Globus pallidus (tissue), 1 donor: ENCODE measurements around the gene LMNTD2.
"Not testable (repeated sequence)": the region's sequence is repeated elsewhere in the genome, so short reads cannot be mapped to it uniquely, and the experiment has no call there.

ENCODE experiments used
- DNase-seq: peaks from one replicate; pipeline ENCODE4 v3.0.0-alpha.2; 2015; ENCODE audit warnings: low spot score

LMNTD2 gene

DNA sequence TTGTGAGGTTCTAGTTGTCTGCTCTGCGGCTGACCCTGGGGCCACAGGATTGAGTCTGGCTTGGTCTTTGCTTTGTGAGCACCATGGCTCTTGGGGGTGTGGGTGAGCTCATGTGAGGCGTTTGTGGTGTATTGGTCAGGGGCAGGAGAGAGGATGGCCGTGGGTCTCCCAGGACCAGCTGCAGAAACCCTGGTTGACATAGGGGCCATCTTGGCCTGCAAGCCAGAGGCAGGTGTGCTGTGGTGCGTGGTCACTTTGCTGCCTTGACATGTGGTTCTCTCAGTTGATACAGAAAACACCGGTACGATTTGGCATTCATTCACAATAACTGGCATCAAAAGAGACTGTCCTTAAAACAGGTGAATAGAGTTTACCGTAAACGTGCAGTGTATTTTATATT lies 27.0 kb upstream of the LMNTD2 start:
- no peak for DNase-seq

- DNase-seq = no peak
Observed at GRCh38 chr11:586376-587316, 26.1 kb upstream of the LMNTD2 start.

DNA sequence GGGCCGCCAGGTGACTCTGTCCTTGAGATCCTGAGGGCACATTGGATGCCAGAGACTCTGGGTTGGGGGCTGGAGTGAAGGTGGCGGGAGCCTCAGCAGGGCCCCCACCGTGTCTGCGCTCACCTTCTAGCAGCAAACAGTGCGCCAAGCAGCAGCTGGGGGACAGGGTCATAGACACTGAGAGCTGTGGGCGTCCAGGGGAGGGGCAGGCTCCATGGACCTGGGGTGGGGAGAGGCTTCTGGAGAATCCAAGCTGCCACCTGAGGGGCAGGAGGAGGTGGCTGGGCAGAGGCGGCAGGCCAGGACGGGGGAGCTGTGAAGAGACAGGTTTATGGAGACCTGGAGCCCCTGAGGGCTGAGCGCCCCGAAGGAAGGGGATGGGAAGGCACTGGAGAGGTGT lies 23.7 kb upstream of the LMNTD2 start:
- DNase-seq = no peak

GRCh38 chr11:581752-582151 lies 21.2 kb upstream of the LMNTD2 start:
- no peak for DNase-seq

GRCh38 chr11:581342-581741 lies 20.8 kb upstream of the LMNTD2 start:
- DNase-seq = no peak

DNA sequence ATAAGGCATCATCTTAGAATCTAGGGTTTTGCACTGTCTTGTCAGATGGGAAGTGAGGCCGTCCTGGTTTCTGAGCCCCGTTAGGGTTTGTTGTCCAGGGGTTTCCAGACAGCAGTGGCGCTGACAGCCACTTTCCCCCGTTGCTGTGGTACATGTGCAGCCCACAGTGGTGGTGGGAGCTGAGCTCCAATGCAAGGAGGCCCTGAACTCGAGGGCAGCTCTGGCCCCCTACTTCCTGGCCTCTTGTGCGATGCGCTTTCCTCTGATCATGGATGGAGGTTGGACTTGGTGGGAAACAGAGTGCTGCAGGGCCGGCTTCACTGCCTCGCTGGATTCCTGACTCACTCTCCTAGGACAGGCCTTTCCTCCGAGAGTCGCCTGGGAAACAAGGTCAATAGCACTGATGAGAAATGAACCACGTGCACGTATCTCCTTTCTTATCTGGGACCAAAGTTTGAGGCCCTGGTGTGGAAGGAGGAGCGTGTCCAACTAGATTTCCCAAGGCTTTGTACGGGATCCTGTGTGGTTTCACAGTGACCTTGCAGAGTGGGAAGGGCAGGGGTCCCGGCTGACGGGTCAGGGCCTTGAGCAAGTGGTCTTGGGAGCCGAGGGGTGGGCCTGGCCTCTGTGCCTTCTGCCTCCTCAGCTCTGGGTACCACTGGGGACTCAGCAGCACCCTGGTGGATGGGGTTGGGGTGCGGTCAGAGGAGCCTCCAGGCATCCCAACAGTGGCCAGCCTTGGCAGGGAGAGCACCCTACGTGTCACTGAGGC lies 19.5 kb upstream of the LMNTD2 start:
- no peak for DNase-seq

DNA sequence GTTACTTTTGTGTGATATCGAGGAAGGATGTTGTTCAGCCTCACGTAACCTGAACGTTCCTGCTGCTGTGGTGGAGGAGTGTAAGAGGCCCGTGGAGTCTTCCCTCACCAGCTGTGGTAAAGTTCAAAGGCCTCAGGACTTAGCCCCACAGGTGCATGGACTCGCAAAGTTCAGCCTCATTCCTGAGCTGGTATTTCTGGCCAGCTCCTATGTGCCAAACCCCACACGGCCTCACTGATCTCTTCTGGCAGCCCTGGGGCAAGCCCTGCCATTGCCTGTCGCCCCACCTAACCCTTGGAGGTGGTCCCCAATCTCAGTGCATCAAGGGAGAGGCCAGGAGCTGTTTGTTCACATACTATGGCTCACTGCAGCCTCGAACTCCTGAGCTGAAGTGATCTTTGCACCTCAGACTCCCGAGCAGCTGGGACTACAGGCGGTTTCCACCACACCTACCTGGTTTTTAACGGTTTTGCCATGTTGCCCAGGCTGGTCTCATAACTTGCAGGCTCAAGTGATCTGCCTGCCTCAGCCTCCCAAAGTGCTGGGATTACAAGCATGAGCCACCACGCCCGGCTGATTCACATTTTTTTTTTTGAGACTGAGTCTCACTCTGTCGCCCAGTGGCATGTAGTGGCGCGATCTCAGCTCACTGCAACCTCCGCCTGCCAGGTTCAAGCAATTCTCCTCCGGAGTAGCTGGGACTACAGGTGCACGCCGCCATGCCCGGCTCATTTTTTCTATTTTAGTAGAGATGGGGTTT lies 17.9 kb upstream of the LMNTD2 start:
- DNase-seq = no peak

- no peak for DNase-seq
Observed at GRCh38 chr11:577611-577894, 17.0 kb upstream of the LMNTD2 start.

GRCh38 chr11:576811-577610 lies 16.5 kb upstream of the LMNTD2 start:
- no peak for DNase-seq

DNA sequence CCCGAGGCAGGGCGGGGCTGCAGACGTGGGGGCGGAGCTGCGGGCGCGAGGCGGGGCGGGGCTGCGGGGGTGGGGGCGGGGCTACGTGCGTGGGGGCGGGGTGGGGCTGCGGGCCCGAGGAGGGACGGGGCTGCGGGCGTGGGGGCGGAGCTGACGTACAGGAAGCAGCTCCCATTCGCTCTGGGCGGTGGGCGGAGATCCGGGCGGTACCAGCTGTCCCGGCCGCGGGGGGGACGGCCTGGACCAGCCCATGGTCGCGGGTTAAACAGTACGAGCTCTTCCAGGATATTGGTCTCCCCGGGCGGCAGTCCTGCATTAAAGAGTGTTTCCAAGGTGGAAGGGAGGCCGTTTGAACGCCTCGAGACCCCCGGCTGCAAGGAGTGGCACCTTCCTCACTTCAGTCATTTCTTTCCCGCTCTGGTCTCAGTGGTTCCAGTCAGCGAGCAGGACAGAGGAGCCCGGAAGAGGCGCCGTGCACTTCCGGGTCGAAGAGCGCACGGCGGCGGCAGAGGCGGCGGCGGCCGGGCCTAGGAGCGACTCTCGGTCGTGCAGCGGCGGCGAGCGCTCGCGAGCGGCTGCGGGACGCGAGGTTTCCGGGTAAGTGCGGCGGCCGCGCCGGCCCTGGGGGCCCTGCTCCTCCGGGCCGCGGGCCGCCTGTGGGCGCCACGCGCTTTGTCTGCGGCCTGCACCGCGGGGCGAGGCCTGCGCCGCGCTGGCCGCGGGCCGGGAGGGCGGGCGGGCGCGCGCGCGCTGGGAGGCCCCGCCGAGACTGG lies 15.6 kb upstream of the LMNTD2 start, which contains the start of gene PHRF1:
Gene PHRF1, plus strand, starts transcription at position 475 of the 773 bp plus-strand sequence. CDS start 5,043 bp downstream, outside the sequence.
- DNase-seq = peak; percentile 96

DNA sequence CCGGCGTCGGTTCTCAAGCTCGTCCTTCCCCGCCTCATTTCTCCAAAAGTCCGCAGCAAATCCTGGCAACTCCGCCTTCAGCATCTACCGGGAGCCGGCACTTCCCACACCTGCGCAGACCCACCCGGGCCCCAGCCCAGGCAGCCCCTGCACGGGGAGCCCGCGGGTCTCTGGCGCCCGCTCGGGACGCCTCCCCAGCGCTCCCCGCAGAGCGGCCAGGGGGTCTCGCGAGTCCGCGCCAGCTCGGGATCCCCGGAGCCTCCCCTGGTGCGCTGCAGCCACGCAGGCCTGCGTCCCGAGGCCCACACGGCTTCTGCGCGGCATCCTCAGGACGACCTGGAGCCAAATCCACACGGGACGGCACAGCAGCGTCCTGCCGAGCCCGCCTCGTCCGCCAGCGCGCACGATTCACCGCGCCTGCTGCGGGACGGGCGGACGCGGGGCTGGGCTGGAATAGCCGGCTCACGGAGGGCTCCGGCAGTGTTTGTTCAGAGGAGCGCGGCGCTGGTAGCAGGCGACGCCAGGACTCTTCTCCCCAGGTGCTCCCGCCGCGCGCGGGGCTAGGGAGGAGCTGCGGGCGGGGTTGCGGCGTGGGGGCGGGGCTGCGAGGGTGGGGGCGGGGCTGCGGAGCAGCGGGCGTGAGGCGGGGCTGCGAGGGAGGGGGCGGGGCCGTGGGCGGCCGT lies 14.9 kb upstream of the LMNTD2 start:
- no peak for DNase-seq

DNA sequence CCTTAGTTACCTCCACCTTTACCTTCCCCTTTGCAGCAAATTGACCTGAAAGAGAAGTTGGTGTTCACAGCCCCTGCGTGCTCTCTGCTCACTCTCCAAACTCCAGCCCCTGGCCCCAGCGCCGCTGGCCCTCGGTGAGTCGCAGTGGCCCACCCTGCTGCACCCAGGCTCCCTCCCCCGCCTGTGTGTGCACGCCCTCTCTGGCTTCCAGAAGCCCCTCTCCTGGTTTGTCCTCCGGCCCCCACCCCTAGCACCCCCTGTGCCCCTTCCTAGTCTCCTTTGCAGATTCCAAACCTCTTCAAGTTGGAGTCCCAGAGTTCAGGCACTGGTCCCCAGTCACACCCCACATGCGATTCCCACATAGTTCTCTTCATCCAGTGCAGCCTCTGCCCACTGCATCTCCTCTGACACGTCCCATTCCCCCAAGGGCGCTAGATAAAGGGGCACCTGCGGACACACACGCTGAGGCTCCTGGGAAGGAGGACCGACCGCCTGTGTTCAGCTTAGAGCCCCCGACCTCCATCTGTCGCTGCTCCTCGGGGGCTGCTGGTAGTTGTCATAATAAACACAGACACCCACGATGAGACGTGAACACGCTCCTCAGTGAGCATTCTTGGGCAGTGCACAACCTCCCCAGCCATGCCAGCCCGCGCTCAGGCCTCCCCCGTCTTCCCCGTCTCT lies 14.2 kb upstream of the LMNTD2 start:
- no peak for DNase-seq

DNA sequence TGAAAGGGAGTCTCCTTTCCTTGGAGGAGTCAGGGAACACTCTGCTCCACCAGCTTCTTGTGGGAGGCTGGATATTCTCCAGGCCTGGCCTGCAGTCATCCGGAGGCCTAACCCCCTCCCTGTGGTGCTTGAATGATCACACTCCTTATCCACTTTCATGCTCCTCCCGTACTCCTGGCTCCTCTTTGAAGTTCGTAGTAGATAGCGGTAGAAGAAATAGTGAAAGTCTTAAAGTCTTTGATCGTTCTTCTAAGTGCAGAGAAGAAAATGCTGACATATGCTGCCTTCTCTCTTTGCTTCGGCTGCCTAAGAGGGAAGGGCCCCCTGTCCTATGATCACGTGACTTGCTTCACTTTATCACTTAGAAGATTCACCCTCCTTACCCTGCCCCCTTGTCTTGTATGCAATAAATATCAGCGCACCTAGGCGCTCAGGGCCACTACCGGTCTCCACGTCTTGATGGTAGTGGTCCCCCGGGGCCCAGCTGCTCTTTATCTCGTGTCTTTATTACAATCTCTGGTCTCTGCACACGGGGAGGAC lies 13.6 kb upstream of the LMNTD2 start:
- not testable (repeated sequence) for DNase-seq

DNA sequence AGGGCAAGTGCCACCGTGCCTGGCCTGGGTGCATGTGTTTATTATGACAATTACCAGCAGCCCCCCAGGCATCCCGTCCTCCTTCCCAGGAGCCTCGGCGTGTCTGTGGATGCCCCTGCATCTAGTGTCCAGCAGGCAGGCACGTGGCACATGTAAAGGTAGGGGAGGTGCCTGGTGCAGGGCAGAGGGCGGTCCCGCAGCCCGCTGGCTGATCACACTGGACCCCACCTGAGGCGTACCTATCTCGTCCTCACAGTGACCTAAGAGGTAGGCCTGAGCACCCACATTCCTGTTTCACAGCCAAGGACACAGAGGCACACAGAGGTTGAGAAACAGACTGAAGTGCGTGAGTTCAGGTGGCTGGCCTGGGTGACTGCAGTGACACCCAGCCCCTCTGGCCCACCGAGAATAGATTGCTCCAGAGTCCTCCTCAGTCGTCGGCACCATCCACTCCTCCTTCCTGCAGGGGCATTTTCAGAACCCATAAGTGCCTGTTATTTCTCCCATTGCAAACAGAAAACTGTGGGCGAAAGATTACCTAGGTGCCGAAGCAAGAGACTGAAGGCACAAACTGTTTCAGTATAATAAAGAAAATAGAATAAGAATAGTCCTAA lies 12.7 kb upstream of the LMNTD2 start:
- no peak for DNase-seq

DNA sequence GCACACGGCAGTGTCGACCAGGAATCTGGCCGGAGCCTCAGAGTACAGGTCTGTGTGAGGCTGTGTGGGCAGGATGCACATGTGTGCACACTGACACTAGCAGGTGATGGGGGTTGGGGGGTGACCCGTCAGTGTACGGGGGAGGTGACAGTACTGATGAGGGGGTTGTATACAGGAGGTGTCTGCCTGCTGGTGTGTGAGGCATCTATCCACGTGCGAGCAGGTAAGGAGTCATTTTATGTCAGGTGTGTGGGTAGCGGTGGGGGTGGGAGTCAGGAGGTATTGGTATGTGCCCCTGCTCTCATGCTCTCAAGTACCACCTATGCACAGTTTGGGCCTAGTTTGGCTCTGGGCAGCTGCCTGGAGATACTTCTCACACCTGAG lies 11.3 kb upstream of the LMNTD2 start:
- DNase-seq = no peak

DNA sequence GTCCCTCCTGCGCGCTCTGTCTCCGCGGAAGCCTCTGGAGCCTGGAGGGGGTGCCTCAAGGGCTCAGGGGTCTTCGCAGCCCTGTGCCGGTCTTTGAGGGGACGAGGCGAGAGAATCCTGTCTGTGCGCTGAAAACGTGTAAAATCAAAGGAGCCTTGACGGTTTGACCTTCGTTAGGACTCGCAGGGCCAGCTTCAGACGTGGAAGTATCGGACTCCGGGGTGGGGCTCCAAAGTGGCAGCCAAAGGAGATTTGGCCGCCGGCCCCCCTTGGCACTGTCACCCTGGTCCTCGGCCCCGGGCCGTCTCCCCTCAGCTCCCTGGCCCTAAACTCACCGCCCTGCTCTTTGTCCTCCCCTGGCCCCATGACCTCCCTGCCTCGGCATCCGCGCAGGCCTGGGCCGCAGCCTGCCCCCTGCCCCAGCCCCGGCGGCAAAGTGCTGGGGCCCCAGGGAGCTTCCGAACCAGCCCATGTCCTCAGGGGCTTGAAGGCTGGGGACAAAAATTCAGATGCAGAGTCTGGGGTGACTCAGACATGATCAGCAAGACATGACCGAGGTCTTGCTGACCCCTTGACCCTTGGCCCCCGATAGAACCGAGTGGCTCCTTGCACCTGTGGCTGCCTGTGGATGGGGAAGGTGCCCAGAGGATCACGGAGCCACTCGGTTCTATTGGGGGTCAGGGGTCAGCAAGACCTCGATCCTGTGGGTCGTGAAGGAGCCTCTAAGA lies 8.8 kb upstream of the LMNTD2 start:
- DNase-seq = no peak

DNA sequence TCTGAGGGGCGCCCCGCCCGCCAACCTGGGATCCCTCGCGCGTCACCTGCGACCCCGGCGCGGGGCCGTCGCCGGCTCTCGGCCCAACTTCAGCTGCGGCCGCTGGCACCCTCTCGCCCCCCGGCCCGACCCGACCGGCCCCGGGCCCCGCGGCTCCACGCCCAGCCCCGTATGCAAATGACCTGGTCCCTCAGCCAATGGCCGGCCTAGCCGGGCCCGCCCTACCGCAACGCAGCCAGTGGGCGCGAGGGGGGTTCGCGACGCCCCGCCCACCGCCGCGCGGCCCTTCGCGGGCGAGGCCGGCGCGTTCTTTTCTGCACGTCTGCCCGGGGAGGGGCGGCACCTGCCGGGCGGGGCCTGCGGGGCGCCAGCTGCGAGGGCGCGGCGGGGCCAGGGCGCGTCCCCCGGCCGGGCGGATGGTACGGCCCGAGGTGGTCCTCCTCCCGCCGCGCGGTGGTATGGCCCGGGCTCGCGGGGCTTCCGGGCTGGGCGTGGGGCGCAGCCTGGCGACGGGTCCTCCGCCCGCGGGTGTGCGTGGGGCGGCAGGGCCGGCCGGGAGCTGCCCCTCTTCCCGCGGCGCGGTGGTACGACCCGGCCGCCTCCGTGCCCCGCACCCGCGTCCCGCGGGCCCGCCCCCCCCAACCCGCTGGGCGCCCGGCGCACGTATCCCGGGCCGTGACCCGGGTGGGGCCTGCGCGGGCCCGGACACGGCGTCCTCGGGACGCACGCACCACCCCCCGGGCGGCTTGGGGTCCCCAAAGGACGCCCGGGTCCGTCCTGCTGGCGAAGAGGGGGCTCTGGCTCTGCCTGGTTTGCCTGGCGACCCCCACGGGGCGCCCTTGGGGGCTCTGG lies 8.0 kb upstream of the LMNTD2 start:
- peak; percentile 86 for DNase-seq
